Measurements from ENCODE around the gene ADCY5.

The ADCY5 gene

DNA sequence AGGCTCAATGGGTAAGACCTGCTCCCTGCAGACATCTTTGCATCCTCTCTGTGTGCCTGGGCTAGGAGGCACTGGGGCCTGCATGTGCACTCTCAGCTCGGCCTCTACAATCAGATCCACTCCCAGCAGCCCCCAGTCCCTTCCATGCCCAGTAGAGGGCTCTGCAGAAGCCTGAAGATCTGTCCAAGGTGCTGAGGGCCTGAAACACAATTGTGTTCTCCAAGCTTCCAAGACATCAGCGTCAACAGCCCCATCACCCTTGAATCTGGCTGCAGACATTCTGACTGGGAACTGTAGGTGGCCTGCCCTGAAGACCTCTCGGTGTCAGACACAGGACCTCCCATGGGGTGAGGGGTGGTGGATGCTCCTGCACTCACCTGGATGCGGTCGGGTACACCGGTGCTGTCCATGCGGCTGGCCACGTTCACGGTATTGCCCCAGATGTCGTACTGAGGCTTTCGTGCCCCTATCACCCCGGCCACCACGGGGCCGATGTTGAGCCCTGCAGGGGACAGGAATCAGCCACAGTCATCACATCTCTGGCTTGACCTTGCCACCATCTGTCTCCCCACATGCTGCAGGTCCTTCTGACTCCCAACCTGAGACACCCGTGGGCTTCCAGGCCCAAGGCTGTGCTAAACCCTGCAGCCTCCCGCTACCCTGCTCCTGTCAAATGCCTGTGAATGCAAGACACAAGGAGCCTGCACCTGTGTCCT is 162.4 kb downstream of the ADCY5 start:
- peak; percentile 74 for DNase-seq (ENCODE audit: low spot score)

DNA sequence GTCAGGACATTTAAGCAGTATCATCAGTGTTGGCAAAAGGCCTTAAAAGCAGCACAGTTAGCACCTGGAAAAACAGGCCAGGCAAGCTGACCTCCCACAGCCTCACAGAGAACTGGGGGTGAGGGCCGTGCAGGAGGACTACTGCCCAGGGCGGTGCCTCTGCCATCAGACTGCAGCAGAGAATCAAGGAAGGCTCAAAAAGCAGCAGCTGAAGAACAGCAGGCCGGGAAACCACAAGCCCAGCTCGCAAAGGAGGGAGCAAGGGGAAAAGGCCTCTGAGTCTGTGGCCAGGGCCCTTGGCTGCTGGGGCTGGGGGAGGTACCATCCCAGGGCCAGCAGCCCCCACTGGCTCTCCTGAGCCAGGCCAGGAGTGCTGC is 163.0 kb downstream of the ADCY5 start:
- DNase-seq (ENCODE audit: low spot score), result no peak

DNA sequence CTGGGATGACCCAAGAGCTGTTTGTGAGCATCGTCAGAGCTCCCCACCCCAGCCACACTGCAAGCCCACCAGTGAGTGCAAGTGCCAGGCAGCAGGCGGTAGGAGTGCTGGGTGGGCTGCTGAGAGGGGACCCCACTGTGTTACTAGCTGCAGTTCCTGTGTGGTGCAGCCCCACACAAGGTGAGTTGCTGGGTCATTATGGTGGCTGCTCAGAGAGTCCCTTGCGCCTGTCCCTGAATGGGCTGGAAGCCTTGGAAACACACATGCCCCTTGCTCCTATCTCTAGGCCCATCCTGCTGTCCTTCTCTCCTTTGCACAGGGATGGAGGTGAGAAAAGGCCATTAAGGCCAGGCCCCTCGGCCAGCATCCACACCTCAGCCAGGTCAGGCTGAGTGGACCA is 163.4 kb downstream of the ADCY5 start:
- no peak for DNase-seq (ENCODE audit: low spot score)

DNA sequence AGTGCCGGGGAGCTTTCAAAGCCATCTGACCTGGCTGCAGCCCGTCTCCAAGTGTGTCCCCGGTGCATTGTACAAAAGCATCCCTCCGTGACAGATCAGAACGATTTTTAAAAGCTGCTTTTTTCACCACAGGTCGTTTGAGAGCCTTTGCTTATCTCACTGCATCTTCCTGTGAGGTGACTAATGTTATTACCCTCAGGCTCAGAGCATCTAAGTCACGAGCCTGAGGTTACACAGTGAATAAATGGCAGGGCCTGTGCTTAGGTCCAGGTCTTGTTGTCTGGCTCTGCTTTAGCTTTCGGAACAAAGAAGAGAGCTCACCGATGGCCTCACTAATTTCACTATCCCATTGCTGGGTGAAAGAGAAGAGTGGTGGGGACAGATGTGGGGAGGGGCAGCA is 163.8 kb downstream of the ADCY5 start:
- DNase-seq (ENCODE audit: low spot score), result no peak

DNA sequence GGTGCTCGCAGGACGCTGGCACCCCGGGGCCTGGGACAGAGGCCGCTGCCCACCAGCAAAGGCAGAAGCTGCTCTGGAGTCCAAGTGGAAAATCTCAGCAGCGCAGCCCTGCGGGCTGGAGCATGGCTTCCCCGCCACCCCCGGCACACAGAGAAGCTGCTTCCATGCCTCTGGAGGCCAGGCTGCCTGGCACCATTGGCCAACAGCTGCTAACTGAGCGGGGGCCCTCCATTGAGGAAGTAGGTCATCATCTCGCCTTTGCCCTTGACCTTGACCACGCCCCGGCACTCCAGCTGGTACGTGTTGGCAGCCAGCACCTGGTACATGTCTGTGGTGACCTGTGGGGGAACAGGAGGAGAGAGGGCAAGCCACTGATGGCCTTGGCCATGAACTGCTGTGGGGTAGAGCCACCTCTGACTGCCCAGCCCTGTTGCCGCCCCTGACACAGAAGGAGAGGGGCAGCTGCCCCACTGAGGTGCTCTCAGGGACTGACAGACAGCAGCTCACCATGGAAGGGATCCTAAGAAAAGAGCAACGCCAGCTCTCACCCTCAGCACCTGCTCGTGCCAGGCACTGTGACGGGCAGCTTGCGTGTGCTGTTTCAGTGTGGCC is 164.4 kb downstream of the ADCY5 start:
- DNase-seq (ENCODE audit: low spot score), result no peak

DNA sequence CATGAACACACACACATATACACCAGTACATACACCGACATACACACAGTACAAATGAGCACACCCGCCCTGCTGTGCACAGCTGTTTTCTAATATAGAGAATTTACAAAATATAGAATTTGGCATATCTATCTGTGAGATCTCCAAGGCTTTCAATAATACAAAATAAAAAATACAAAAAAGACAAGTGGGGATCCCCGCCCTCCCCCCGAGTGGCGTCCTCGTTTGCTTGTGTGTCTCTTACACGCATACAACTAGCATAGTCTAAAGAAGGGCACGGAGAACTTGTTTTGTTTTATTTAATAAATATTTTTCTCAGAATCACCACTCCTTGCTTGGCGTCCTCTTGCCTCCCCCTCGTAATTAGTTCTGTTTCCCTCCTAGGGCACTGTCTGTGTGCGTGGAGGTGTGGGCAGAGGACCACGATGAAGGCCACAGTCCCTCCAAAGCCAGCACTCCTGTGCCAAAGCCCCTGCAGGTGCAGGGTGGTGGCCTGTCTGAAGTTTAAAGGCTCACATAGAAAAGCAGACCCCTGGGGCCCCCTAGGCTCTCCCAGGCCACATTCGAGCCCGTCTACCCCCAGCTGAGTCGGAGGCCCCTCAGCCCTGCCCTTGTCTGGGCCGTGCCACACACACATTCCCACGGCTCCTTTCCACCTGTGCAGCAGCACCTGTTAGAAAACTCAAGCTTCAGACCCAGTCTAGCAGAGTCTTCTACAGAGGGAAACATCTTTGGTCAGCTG is 165.1 kb downstream of the ADCY5 start:
- no peak for DNase-seq (ENCODE audit: low spot score)

DNA sequence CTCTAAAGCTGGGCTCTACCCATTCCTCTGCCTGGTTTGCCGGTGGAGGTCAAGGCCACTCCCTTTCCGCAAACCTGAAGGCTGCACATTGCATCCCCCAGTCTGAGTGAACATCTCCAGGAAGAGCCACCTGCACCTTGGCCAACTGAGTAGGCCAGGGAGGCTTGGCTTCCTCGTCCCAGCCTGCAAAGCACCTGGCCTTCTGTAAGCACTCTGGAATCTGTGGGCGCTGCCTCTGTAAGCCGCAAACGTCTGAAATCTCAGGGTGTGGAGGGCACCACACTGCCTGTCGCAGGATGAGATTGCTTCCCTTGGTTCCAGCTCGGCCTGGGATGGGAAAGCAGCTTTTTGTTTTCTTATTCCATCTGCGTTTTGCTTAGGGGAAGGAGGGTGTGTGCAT is 165.8 kb downstream of the ADCY5 start:
- DNase-seq (ENCODE audit: low spot score), result peak; percentile 1

DNA sequence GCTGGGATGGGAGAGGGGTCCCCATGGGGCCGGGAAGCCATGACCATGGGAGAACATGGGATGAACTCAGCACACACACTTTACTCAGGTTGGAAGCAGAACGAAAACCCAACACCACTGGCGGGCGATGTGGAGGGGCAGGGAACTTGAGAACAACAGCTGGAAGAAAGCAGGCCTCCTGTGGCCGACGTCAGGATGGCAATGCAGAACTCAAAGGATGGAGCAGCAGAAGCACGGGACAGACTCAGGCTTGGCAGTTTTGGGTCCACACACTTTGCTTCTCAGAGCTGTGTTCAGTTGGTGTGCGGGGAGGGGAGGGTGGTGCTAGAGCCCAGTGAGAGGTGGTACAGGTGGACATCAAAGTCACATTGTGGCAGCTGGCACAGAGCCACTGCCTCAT is 166.4 kb downstream of the ADCY5 start:
- peak; percentile 0 for DNase-seq (ENCODE audit: low spot score)

DNA sequence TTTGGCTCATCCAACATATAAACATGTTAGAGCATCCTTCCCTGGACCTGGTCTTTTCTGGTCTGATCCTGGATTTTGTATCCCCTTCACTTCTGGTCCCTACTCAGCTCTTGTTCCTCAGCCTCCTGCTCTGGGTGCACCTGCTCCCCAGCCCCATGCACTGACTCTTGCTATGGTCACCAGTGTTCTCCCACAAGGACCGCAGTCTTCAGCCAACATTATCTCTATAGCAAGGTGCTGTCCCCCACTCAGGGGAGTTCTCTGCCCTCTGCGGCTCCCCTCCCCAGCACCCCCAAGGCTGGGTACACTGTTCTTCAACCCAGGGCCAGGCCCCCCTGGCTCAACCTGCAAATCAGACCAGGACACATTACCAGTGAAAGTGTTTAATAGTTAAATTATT is 167.0 kb downstream of the ADCY5 start:
- peak; percentile 1 for DNase-seq (ENCODE audit: low spot score)

DNA sequence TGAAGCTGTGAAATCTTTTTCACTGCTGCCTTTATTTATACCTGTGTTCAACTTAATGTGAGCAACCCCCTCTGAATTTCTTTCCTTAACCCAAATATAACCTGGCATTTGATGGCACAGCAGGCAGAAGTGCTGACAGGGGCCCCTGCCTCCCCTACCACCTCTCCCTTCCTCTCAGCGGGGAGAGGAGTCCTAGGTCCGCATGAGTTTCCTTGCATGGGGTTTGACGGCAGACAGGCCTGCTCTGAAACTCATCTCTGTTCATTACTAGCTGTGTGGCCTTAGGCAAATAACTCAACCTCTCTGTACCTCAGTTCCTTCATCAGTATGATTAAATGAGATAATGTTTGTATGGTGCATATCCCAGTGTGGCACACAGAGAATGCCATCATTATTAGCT is 167.5 kb downstream of the ADCY5 start:
- DNase-seq (ENCODE audit: low spot score), result no peak

DNA sequence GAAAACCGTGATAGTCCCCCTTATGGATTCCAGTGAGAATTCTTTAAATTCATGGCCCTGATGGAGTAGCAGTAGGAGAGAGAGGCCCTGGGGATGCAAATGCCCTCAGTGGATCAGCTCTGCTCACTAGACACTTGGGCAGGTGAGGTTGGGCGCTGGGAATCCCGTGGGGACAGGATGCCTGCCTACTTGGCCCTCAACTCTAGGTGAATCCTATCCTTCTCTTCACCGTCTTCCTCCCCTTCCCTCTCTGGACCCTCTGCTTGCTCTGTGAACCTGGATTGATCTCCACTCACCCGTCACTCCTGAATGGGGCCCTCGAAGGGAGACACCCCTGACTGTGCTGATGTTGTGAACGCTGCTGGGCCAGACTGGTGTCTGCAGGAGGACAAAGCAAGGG is 169.8 kb downstream of the ADCY5 start:
- peak; percentile 1 for DNase-seq (ENCODE audit: low spot score)

DNA sequence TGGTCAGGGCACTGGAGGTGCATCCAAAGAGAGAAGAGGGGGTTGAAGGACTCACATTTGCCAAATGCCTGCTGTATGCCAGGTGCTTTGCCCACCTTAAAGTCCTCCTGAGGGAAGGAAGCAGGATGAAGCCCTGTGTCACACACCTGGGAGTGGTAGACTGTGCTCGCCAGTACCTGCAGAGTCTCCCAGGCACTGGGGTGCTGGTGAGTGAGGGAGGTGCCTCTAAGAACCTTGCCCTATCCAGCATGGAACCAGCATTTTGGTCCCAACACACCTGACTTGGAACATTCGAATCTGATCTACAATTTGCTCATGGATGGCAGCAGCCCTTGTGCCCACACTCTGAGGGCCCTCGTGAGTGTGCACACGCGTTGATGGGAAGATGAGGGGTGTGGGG is 170.4 kb downstream of the ADCY5 start:
- DNase-seq (ENCODE audit: low spot score), result no peak

DNA sequence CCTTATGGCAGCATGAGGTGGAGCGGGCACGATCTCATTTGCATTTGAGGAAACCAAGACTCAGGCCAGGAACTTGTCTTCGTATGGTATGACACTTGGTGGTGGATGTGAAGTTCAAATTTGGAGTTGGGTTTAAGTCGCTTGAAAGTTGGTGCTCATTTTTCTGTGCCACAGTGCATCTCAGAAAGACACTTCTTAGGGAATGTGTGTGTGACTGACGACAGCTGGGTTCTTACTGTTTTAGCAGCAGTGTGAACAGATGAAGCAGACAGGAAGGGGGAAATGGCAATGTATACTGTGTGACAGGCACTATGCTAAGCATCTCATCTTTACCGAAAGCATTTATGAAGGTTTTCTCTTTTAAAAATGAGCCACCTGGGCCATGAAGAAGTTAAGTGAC is 171.8 kb downstream of the ADCY5 start:
- no peak for DNase-seq (ENCODE audit: low spot score)

DNA sequence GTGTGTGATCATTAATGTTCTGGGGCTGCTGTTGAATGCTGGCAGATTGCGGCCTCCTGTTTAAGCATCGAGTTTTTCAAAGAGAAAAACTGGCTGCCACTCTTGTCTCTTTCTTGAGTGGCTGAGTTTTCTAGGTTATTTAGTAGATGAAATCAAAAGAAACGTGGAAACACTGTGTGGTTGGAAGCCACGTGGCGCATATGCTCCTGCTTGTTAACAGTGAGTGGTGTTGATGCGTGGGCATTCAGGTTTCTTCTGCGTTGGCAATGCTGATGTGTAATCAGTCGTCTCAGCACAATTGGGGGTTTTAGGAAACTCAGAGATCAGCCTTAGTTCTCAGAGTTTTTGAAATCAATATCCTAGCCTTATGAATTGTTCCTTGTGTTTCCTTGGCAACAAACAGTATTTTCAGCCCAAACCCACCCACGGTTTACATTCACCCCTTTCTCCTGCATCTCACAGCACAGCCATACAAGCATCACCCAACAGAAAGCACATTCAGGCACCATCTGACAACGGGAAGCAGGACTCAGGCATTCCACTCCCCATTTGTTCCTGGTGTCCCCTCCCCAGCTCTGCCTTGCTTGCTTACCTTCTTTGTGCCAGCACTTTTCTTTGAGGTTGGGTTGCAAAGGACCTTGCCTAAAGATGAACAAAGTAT is 172.4 kb downstream of the ADCY5 start:
- DNase-seq (ENCODE audit: low spot score), result no peak

DNA sequence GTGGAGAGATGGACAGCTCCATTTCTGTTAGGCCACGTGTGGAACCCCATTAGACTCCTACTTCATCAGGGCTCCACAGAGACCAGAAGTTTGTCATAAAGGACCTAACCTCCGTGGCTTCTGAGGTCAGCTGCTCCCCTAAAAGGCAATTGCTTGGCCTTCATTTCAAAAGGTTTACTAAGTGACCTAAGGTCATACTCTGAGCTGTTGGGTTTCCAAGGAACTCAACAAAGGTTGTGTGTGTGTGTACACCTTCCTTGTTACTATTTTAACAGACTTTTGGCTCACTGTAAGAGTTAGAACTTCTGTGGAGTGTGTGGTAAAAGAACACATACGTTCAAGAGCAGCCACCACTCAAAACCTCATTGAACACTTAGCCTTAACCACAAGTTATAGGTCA is 173.2 kb downstream of the ADCY5 start:
- DNase-seq (ENCODE audit: low spot score), result no peak

DNA sequence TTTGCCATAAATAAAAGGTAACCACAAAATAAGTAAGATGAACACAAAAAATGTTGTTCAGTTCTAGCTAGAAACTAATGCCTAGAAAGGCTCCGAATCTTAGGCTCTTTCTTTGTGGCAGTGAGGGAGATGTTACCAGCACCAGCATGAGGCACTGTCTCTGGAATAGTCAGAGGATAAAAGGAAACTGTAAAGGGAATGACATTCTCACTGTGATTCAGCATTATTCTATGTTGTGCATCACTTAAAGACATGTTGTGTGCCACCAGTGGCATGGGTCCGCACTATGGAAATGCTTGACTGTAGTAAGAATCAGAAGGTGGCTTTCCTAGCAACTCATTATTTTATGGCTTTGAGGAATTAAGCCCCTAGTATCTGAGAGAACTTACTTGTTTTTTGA is 176.3 kb downstream of the ADCY5 start:
- no peak for DNase-seq (ENCODE audit: low spot score)

DNA sequence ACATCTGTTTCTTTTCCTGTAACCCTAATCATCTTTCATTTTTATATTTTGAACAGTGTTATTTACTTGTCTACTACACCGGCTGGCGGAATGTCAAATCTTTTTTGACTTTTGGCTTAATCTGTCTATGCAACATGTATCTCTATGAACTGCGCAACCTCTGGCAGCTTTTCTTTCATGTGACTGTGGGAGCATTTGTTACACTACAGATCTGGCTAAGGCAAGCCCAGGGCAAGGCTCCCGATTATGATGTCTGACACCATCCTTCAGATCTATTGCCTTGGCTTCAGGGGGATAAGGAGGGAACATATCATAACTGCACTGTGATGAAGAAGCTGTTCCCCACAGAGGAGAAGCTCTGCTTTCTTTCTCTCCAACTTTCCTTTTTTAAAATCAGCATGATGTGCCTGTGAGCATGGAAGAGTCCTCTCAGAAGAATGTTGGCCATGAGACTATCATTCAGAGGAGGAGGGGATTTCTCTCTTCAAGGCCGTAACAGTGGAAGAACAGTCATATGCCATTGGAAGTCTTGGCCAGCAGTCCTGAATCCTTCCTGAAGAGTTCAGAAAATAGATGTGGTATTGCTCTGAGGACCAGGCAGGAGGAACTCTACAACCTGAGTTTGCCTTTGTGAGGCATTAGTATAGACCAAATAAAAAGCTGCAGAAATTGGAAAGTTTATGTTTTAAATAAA is 177.3 kb downstream of the ADCY5 start:
- DNase-seq (ENCODE audit: low spot score), result no peak

DNA sequence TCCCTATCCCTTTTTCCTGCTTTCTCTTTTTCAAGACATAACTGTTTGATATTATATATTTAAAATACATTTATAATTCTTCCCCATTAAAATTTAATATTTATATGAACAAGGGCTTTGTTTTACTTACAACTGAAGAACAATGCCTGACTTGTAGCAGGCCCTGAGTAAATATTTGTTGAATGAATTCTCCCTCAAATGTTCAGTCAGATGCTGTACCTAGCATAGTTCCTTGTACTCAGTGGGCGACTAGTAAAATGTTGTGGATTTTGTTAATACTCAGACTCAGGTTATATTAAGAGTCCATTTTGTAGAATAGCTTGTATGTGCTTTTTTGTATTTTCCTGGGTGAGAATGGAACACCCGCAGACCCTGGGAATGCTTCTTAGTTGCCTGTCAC is 178.1 kb downstream of the ADCY5 start:
- no peak for DNase-seq (ENCODE audit: low spot score)

DNA sequence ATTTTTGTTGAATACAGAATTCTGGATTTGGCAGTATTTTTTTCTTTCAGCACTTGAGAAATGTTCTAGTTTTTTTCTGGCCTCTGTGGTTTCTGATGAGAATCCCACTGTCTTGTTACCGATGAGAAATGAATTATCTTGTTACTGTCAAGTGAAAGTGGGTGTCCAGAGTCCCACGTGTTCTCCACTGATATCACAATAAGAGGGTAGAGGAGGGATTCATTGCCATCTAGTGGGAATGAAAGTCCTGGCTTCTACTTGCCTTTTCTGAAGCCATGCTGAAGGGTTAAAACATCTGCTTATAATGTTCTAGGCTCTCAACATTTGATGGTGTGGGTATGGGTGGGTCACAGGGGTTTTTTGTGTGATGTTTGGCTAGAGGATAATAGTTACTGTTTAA is 181.1 kb downstream of the ADCY5 start:
- no peak for DNase-seq (ENCODE audit: low spot score)

DNA sequence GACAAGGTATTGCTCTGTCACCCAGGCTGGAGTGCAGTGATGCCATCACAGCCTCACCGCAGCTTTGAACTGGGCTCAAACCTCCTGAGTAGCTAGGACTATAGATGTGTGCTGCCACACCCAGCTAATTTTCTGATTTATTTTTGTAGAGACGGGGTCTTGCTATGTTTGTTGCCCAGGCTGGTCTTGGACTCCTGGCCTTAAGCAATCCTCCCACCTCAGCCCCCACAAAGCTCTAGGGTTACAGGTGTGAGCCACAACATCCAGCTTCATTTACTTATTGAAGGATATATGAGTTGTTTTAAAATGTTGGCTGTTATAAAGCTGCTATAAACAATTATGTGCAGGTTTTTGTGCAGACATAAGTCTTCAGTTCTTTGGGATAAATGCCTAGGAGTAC is 184.9 kb downstream of the ADCY5 start:
- no peak for DNase-seq (ENCODE audit: low spot score)

DNA sequence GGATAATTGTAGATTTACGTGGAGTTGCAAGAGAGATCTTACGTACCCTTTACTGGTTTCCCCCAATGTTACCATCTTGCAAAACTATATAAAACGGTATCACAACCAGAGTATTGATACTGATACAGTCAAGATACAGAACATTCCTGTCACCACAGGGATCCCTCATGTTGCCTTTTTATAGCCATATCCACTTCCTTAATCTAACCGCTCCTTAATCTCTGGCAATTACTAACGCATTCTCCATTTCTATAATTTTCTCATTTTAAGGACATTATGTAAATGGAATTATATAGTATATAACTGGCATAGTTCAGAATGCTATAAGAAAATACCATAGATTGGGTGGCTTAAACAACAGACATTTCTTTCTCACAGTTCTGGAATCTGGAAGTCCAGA is 186.0 kb downstream of the ADCY5 start:
- DNase-seq (ENCODE audit: low spot score), result no peak

DNA sequence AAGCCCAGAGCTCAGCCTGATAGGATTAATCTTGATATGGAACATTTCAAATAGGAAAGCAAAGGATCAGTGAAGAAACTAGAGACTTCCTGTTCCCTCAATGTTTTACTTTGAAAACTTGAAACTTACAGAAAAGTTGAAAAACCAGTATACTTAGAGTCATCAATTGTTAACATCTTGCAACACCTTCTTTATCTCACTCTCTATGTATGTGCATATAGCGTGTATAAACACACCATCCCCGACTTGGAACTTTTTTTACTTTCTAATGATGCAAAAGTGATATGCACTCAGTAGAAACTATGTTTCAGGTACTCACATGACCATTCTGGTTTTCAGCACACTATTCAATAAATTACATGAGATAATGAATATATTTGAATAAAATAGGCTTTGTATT is 186.7 kb downstream of the ADCY5 start:
- no peak for DNase-seq (ENCODE audit: low spot score)
